Mesenchymal stem cell (in vitro differentiated cells and primary cell): ENCODE measurements around the gene TUNAR.

Source experiments
- DNase-seq: peaks from one replicate; pipeline ENCODE4 v3.0.0-alpha.2; 2013
- H2AFZ ChIP-seq: one replicate; pipeline ENCODE4 v1.6.1; 2013; ENCODE audit warnings: low read depth, mild to moderate bottlenecking, control low read depth, inconsistent platforms, low read length, moderate library complexity
- H2AK5ac ChIP-seq: 2 replicates; pipeline ENCODE4 v1.6.1; 2013; ENCODE audit warnings: low read length, moderate library complexity, mild to moderate bottlenecking, inconsistent platforms; ENCODE audit not compliant: severe bottlenecking
- H2BK120ac ChIP-seq: one replicate; pipeline ENCODE4 v1.6.1; 2013; ENCODE audit warnings: low read depth, mild to moderate bottlenecking, inconsistent platforms, low read length, moderate library complexity
- H2BK12ac ChIP-seq, 2 experiments: one replicate each; pipeline ENCODE4 v1.6.1; 2013; ENCODE audit warnings: inconsistent platforms in 2 of 2, low read length in 2 of 2, mild to moderate bottlenecking in 2 of 2, moderate library complexity in 2 of 2, control low read depth in 1 of 2
- H2BK15ac ChIP-seq: one replicate; pipeline ENCODE4 v1.6.1; 2013; ENCODE audit warnings: mild to moderate bottlenecking, low read depth, inconsistent platforms; ENCODE audit not compliant: poor library complexity, severe bottlenecking
- H2BK5ac ChIP-seq: 2 replicates; pipeline ENCODE4 v1.6.1; 2013; ENCODE audit warnings: low read depth, mild to moderate bottlenecking, low read length, control low read depth, inconsistent platforms; ENCODE audit not compliant: poor library complexity, severe bottlenecking
- H3K14ac ChIP-seq, 2 experiments: one replicate each; pipeline ENCODE4 v1.6.1; 2013; ENCODE audit warnings: inconsistent platforms in 2 of 2, low read length in 2 of 2, control low read depth in 1 of 2, mild to moderate bottlenecking in 1 of 2, moderate library complexity in 1 of 2
- H3K18ac ChIP-seq, 2 experiments: one replicate each; pipeline ENCODE4 v1.6.1; 2013; ENCODE audit warnings: inconsistent platforms in 2 of 2, low read length in 2 of 2, control low read depth in 1 of 2, low read depth in 1 of 2, mild to moderate bottlenecking in 1 of 2
- H3K23ac ChIP-seq, 2 experiments: one replicate each; pipeline ENCODE4 v1.6.1; 2013; ENCODE audit warnings: inconsistent platforms in 2 of 2, low read length in 2 of 2, mild to moderate bottlenecking in 2 of 2, moderate library complexity in 2 of 2, control low read depth in 1 of 2
- H3K27ac ChIP-seq: 2 replicates; pipeline ENCODE4 v1.5.1; 2013; ENCODE audit warnings: mild to moderate bottlenecking, moderate library complexity, low read length, control low read depth, inconsistent platforms; ENCODE audit not compliant: poor library complexity, severe bottlenecking
- H3K27me3 ChIP-seq, 2 experiments: 2 replicates each; pipeline versions ENCODE4 v1.6.1 to v1.7.0; 2013; ENCODE audit warnings: low read length in 2 of 2, mild to moderate bottlenecking in 2 of 2, moderate library complexity in 2 of 2, control low read depth in 1 of 2, inconsistent platforms in 1 of 2; ENCODE audit not compliant: control insufficient read depth in 1 of 2, insufficient read depth in 1 of 2
- H3K36me3 ChIP-seq, 2 experiments: 2 replicates each; pipeline versions ENCODE4 v1.6.1 to v1.7.0; 2013; ENCODE audit warnings: low read length in 2 of 2, control low read depth in 1 of 2, inconsistent platforms in 1 of 2, low read depth in 1 of 2, mild to moderate bottlenecking in 1 of 2; ENCODE audit not compliant: insufficient read depth in 2 of 2, control insufficient read depth in 1 of 2
- H3K4ac ChIP-seq, 2 experiments: one replicate each; pipeline ENCODE4 v1.6.1; 2013; ENCODE audit warnings: inconsistent platforms in 2 of 2, low read length in 2 of 2, mild to moderate bottlenecking in 2 of 2, moderate library complexity in 2 of 2, control low read depth in 1 of 2, low read depth in 1 of 2
- H3K4me1 ChIP-seq: 2 replicates; pipeline ENCODE4 v1.6.1; 2013; ENCODE audit warnings: low read depth, low read length, control low read depth; ENCODE audit not compliant: control insufficient read depth, insufficient read depth
- H3K4me2 ChIP-seq: 2 replicates; pipeline ENCODE4 v1.6.1; 2013; ENCODE audit warnings: low read length, mild to moderate bottlenecking, inconsistent platforms; ENCODE audit not compliant: poor library complexity, severe bottlenecking
- H3K4me3 ChIP-seq, 2 experiments: 2 replicates each; pipeline versions ENCODE4 v1.5.1 to v1.7.0; 2013; ENCODE audit warnings: low read length in 2 of 2, mild to moderate bottlenecking in 2 of 2, control low read depth in 1 of 2, low read depth in 1 of 2; ENCODE audit not compliant: insufficient read depth in 1 of 2
- H3K79me1 ChIP-seq: replicated peaks from 2 replicates; pipeline ENCODE4 v1.6.1; 2013; ENCODE audit warnings: mild to moderate bottlenecking, control low read depth, low read length, inconsistent platforms; ENCODE audit not compliant: poor library complexity, severe bottlenecking
- H3K9ac ChIP-seq: 2 replicates; pipeline ENCODE4 v1.7.0; 2013; ENCODE audit warnings: mild to moderate bottlenecking, low read length, moderate library complexity
- H3K9me3 ChIP-seq: 2 replicates; pipeline ENCODE4 v1.7.0; 2013; ENCODE audit warnings: mild to moderate bottlenecking, low read length; ENCODE audit not compliant: control insufficient read depth
- H4K8ac ChIP-seq: one replicate; pipeline ENCODE4 v1.6.1; 2013; ENCODE audit warnings: inconsistent platforms, mild to moderate bottlenecking, low read length, moderate library complexity
- H4K91ac ChIP-seq: one replicate; pipeline ENCODE4 v1.6.1; 2013; ENCODE audit warnings: mild to moderate bottlenecking, low read length, inconsistent platforms
- WGBS: methylation state at CpG from one replicate; pipeline ENCODE4 v1.1.7; 2013; ENCODE audit warnings: mixed read lengths; 5-methylcytosine and 5-hydroxymethylcytosine counted together

Gene TUNAR

DNA sequence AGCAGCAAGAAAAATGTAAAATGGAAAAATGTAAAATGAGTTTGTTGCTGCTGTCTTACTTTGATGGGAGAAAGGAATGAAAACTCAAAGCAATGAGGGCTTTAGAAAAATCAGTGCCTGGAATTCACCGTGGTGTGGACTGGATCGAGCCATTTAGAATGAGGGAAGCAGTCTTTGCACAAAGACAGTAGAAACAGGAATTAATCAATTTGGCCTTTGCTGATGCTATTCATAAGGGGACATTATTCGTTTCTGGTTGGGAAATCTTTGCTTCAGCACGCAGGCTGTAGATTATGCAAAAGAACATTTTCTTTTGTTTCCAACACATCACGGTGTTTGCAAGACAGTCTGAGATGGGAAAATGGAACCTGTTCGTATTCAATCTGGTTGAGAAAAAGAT is 6.9 kb upstream of the TUNAR start:
- Histone ChIP-seq H3K4me1 (no peaks in the 10 kb centered on the region), H3K79me1 (no peaks in the 10 kb centered on the region), H3K4me2 (no peak overlapping the region), H4K91ac (no peak overlapping the region), H2BK12ac (no peak overlapping the region), H3K4me3 (no peak overlapping the region), H2AK5ac (no peak overlapping the region), H3K18ac (no peak overlapping the region), H3K9me3 (peaks cover 3% of the 10 kb centered on the region), H3K36me3 (no peaks in the 10 kb centered on the region), H3K27me3 (peaks cover 17 to 38% of the 10 kb centered on the region in 2 experiments), H2BK120ac (no peak overlapping the region), H2BK5ac (no peak overlapping the region), H2BK15ac (no peak overlapping the region), H3K27ac (no peak overlapping the region), H3K4ac (no peak overlapping the region), H3K9ac (no peak overlapping the region), H4K8ac (no peak overlapping the region), H3K23ac (no peak overlapping the region), H3K14ac (no peak overlapping the region), H2AFZ (no peak overlapping the region)
- WGBS = 78% methylated on average over 6 of the region's 6 CpGs
- DNase-seq = no peak

DNA sequence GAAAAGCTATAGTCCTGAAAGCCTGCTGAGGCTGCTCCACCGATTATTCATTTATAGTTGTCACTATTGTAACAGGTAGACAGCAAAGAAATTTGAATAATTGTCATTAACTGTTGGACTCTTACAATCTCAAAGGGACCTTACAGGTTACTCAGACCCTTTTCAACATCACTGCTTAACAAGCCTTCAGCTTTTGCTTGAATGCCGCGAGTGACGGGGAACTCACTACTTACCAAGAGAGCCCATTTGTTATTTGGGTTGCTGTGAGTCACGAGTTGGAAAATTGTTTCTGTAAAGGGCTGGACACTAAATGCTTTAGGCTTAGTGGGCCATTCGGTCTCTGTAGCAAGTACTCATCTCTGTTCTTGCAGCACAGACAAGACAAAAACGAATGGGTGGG is 5.9 kb upstream of the TUNAR start:
- Histone ChIP-seq H3K79me1 (no peaks in the 10 kb centered on the region), H3K27me3 (peaks cover 27 to 47% of the 10 kb centered on the region in 2 experiments), H4K91ac (no peak overlapping the region), H3K18ac (no peak overlapping the region), H3K9ac (no peak overlapping the region), H2BK5ac (no peak overlapping the region), H2BK15ac (no peak overlapping the region), H3K4me3 (no peak overlapping the region), H3K4me1 (no peaks in the 10 kb centered on the region), H2BK120ac (no peak overlapping the region), H3K23ac (no peak overlapping the region), H3K27ac (no peak overlapping the region), H2AK5ac (no peak overlapping the region), H3K36me3 (no peaks in the 10 kb centered on the region), H3K4ac (no peak overlapping the region), H2BK12ac (no peak overlapping the region), H2AFZ (no peak overlapping the region), H3K4me2 (no peak overlapping the region), H3K14ac (no peak overlapping the region), H3K9me3 (peaks cover 3% of the 10 kb centered on the region), H4K8ac (no peak overlapping the region)
- no peak for DNase-seq
- 85% methylated on average over 6 of the region's 7 CpGs for WGBS

DNA sequence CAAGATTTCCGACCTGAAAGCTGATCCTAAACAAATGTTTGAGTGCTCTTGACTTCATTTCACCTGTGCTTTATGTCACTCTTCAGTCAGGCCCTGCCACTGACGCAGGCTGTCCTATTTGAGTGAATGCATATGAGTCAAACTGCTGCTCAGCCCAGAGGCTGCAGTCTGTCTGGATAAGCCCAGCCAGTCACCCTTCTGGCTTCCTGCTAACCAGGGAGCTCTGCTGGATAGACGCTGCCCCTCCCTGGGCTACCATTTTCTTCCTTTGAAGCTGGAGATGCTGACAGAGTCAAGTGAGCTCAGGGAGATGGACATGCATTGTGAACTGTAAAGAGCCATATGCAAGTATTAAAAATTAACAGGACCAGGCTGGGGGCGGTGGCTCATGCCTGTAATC is 5.1 kb upstream of the TUNAR start:
- Histone ChIP-seq H3K4me2 (no peak overlapping the region), H3K4me3 (no peak overlapping the region), H3K79me1 (no peaks in the 10 kb centered on the region), H2BK15ac (no peak overlapping the region), H3K27me3 (peaks cover 28 to 53% of the 10 kb centered on the region in 2 experiments), H3K9me3 (peaks cover under 1% of the 10 kb centered on the region), H3K9ac (no peak overlapping the region), H3K4ac (no peak overlapping the region), H2AFZ (no peak overlapping the region), H2AK5ac (no peak overlapping the region), H3K18ac (no peak overlapping the region), H4K8ac (no peak overlapping the region), H3K27ac (no peak overlapping the region), H3K4me1 (peaks cover 6% of the 10 kb centered on the region), H2BK5ac (no peak overlapping the region), H3K36me3 (no peaks in the 10 kb centered on the region), H3K23ac (no peak overlapping the region), H3K14ac (no peak overlapping the region), H4K91ac (no peak overlapping the region), H2BK120ac (no peak overlapping the region), H2BK12ac (no peak overlapping the region)
- no peak for DNase-seq
- WGBS = 55% methylated on average over 4 of the region's 4 CpGs

DNA sequence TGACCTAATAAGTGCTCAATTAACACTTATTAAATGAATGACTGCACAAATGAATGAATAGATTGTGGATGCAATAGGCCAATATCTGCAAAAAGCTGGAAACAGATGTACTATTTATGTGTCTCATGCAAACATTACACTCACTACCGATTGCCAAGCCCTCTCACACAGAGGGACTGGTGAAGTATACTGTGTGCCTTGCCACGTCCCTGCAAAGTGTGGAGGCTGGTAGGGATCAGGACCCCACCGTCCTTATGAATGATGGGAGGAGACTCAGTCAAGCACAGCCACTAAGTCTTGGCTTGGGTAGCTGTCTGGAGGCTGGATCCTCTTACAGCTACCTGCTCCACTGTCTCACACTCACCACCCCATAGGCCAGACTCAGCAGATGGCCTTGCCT is 3.9 kb upstream of the TUNAR start:
- Histone ChIP-seq H3K4me1 (peaks cover 12% of the 10 kb centered on the region), H3K27ac (no peak overlapping the region), H2BK5ac (no peak overlapping the region), H2BK12ac (no peak overlapping the region), H2BK120ac (no peak overlapping the region), H3K79me1 (no peaks in the 10 kb centered on the region), H4K8ac (no peak overlapping the region), H2AK5ac (no peak overlapping the region), H3K4me2 (no peak overlapping the region), H3K36me3 (no peaks in the 10 kb centered on the region), H3K23ac (no peak overlapping the region), H3K9ac (no peak overlapping the region), H3K18ac (no peak overlapping the region), H2AFZ (no peak overlapping the region), H3K9me3 (no peaks in the 10 kb centered on the region), H3K4ac (no peak overlapping the region), H3K27me3 (peaks cover 37 to 64% of the 10 kb centered on the region in 2 experiments), H2BK15ac (no peak overlapping the region), H3K4me3 (no peak overlapping the region), H4K91ac (no peak overlapping the region), H3K14ac (no peak overlapping the region)
- DNase-seq = no peak
- 39% methylated on average over 3 of the region's 3 CpGs for WGBS
